CD1c-positive myeloid dendritic cell (primary cell): ENCODE results near the gene DNAJC21.
"Not testable (repeated sequence)": the region's sequence is repeated elsewhere in the genome, so short reads cannot be mapped to it uniquely, and the experiment has no call there.

ENCODE experiments used
- DNase-seq: peaks from one replicate; pipeline ENCODE4 v3.0.0-alpha.2; 2016; ENCODE audit errors: extremely low spot score

Gene DNAJC21

DNA sequence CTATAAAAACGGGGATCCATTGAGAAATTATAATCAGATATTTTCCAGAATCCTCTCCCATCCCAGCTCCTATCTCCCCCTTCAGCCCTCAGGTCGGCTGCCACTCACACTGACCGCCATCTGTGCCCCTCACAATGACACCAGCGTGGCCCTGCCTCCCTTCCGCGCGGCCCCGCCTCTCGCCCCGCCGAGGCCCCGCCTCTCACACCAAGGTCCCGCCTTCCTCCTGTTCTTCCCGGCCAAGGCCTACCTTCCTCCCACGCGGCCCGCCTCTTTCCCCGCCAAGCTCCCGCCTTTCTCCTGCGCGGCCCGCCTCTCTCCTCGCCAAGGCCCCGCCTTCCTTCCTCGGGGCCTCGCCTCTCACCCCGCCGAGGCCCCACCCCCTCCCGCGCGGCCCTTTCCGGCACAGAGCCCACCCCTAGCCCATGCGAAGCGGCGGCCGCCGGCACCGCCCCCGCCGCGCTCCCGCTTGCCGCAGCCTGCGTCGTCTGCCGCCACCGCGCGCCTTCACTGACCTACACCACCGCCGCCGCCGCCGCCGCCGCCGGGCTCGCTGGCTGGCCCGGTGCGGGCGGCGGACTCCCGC is at the start of gene DNAJC21:
DNAJC21 (plus strand) TSS at position 426 of the 586 bp plus-strand sequence. CDS start 261 bp downstream, outside the sequence.
- peak; percentile 98 for DNase-seq

DNA sequence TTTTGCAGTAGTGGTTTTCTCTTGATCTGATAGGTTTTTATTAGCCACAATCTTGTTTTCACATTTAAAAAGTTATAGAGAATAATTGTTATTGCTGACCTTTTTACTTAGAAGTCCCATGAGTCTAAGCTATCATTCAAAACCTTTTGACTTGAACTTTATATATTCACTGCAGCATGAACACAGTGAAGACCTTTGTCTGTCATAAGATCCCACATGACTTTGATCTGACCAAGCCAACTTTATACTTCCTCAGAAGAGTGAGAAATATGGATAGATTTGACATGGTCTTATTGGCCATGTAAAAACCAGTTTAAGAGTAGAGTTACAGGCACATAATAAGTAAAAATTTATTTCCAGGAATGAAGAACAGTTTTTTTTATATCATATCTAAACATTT is 48.1 kb upstream of the DNAJC21 start:
- no peak for DNase-seq

DNA sequence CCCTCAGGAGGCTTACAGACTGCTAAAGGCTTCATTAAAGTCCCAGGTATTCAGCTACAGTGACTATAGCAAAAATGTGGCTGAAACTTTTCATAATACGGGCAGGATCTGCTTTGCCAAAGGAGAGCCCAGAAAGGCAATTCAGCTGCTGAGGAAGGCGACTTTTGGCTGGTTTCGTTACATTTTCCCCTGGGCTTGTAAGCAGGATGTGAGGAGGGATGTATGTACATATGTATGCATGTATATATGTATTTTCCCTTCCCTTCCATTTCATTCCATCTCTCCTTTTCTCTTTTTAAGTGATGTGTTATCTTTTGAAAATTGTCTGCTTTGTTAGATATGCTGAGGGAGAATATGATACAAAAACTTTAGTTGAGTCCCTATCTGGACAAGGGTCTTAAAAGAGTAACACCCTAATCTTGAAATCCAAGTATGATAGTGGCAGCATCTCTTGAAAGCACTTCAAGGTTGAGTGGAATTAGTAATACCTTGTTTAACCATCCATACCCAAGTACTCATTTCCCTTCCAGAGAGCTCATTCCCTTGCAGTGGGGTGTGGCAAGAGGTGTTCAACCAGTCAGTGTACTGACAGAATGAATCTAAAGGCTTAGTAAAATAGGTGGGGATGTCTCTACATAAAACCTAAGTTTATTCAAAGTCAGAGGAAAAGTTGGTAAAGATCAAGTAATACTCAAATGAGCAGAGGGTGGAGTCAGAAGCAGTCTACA is 42.8 kb upstream of the DNAJC21 start:
- no peak for DNase-seq

DNA sequence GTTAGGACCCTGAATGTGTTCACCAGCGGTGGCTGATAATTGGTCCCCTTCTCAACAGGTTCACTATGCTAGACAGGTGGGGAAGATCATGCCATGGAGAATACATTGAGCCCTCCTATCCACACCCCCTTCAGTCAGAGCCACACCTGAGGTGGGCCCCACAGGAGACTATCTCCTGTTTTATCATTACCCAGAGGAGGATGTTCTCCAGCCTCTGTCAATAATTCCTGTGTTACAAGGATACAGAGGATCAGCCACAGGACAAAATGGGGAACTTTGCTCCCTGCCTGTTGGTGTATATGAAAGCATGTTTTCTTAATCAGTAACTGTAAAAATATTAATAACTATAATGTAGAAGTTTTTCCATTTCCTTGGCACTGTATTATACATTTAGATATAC is 40.0 kb upstream of the DNAJC21 start:
- no peak for DNase-seq

DNA sequence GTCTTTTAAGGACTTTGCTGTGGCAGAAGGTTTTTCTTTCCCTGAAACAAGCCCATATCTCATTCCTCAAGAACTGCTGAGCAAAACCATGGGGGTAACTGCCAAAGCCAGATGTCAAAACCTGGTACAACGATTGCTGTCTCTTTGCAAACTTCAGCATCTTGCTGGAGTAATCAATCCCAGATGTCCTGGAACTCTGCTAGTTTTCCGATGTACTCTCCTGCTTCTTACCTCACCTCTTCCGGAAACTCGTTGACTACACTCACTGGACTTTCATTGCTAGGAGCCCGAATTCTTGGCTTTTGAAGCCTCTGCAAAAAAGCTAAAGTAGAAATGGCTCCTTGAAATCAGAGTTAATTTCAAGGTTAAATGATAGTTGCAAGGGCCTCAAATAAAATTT is 37.4 kb upstream of the DNAJC21 start:
- no peak for DNase-seq

DNA sequence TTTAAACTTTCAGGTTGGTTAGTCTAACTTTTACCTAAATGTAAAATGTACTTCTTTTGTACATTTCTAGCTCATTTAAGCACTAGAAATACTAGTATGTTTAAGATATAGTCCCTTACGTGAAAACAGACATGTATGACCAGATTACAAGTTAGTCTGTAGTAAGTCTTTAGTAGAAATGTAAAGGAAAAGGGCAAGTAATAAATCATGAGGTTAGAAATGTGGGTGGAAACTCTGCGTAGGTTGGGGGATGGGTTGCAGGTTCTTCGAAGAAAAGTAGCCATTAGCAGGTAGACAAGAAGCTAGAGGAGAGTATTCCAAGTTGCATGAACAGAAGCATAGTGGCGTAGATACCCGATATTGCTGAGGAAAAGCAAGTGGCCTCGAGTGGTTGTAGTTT is 36.9 kb upstream of the DNAJC21 start:
- DNase-seq = no peak

DNA sequence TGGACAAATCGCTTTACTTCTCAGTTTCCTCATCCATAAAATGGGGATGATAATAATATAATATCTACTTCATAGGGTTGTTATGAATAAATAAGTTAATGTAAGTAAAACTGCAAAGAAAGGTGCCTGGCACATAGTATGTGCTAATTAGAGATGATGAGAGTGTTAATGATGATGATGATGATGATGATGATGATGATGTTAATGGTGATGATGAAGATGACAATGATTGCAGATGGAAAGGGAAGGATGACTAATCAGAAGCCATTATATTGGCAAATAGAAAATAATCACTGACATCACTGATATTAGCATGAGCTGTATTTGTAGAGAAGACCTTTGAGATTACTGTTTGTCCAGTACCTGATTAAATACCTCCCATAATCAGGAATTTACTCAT is 34.6 kb upstream of the DNAJC21 start:
- DNase-seq = no peak

DNA sequence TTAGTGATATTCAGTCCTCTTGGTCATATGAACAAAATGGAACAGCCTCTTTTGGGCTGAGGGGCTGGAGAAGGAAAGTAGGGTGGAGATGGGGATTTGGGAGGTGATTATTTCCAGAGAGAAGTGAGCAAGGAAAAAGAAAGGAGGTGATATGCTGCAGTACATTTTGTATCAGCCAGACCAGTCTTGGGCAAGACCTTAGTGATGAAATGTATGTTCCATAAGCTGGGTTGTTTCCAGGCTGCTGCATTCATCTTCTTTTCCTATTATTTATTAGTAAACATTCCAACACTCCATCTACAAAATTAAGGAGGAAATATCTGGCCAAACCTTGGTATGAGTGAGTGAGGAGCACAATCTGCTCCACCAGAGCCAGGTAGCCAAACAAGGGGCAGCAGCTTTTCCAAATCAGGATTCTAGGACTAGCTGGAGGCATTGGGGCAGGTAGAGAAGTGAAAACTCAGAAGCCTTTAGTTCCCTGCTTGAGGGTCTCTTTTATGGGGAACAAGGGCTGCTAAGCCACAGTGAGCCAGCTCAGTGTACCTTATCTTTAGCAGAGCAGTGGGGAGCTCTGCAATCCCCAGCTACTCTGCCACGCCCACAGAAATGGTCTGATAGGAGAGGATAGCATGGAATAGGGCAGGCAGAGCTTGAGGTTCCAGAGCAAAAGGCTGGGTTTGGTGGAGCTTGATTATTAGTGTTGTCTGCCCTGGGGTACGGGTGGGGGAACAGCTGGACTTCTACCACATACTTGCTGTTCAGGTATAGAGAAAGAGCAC is 33.5 kb upstream of the DNAJC21 start:
- DNase-seq = no peak

DNA sequence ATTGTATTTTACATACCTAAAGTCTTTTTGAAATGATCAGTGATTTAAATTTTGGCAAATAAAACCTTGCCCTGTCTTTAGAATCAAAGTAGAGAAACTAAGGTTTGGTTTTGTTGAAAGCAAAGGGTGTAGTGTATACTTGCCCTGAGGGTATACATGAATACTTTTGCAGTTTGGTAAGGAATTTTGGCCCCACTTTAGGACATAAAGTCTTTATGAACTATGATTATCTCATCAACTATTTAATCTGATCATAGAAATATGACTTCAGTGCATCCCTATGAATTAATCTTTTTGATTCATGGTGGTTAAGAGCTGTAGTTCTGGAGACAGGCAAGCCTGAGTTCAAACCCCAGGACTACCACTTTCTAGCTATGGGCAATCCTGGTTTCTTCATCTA is 31.7 kb upstream of the DNAJC21 start:
- no peak for DNase-seq

DNA sequence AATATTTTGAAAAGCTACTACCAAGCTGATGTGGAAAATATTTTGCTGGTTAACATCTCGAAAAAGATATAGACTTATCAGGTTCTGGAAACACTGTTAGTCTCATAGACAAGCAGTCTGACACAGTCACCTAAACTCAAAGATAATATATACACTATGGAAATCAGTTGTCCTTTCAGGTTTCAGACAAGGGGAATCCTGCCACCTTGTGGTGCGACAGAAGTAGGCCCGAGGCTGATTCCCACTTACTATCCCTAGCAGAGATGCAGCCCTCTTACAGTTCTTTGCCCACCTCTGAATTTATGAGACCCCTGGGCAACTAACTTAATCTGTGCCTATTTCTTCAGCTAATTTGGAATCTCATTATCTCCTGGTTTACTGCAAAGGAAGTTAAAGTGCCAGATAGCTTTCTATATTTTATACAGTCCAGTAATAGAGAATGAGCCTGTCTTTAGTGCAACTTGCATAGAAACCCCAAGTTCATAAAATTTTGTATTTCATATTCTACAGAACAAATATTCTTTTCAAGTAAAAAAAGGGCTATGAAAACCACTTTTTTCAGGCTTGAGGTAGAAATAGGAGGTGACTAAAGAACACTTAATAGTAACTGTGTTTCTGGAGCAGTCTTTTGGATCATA is 31.0 kb upstream of the DNAJC21 start:
- peak; percentile 63 for DNase-seq

DNA sequence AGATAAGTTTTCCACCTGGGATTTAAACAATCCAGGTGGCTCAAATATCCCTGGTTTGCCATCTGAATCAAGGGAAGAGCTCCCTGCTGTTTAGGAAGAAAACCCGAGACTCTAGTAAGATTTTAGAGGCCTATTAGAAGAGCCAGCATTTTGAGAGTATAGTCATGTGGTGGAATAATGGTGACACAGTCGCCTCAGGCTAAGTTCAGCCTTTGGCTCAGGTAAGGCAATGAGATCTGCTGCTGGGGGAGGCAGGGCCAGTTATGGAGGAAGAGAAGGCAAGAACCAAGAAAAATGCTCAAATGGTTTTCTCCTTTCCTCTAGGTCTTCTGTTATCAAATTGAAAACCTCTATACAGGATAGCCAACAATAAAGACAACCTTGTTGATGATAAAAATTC is 30.3 kb upstream of the DNAJC21 start:
- DNase-seq = no peak

DNA sequence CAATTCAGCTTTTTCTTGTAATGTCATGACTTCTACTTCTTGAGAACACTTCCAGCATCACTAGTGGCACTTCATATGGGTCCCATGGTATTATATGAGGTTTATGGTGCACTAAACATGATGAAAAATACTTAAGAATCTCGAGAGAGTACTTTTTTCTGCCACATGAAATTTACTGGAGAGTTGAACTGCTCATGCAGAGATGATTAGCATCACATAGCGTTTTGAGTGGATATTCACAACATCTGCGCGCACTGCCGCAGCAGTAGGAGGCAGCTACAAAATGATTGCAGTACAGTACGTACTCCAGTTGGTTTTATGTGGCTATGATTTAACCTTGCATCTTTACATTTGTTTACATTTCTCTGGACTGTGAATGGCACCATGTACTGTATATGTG is 28.7 kb upstream of the DNAJC21 start:
- DNase-seq = no peak

DNA sequence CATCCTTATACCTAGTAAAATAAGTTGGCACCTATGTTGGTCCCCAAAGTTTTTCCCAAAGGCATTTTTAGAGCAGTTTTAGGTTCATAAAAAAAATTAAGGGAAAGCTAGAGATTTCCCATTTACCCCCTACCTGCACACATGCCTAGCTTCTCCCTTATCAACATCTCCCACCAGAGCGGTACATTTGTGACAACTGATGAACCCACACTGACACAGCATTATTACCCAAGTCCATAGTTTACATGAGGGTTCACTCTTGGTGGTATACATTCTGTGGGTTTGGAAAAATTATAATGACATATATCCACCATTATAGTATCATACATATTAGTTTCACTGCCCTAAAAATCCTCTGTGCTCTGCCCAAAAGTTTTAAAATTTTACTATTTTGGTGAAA is 26.1 kb upstream of the DNAJC21 start:
- no peak for DNase-seq

DNA sequence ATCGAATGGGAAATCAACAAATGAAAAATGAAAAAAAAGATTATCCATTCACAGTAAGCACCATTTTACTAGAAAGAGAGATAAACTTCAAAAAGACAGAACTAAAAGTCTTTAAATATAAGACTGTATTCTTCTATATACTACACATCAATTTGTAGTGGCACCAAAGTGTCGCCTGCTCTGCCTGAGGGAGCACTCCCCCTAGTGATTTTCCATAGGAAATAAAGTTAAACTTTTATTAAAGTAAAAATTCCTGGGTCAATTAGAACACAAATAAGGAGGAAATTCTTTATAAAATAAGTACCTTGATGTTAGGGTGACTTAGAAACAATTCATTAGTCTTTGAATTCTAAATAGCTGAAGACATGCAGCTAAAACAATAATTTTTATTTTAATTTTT is 23.8 kb upstream of the DNAJC21 start:
- DNase-seq = no peak

DNA sequence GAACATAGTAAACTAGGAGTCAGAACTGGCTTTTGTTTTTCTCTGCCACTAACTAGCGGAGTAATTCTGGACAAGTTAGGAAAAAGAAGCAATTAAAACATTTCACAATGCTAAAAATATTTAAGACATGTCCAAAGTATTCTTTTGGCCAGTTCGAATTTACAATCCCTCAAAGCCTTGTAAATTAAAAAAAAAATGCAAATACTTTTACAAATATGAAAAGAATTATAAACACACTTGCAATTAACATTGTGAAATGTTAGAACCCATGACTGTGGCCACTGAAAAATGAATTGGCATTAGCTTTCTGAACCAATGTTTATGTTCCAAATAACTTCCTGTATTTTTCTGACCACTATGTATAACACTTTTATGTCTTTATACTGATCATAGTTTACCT is 16.3 kb upstream of the DNAJC21 start:
- no peak for DNase-seq

DNA sequence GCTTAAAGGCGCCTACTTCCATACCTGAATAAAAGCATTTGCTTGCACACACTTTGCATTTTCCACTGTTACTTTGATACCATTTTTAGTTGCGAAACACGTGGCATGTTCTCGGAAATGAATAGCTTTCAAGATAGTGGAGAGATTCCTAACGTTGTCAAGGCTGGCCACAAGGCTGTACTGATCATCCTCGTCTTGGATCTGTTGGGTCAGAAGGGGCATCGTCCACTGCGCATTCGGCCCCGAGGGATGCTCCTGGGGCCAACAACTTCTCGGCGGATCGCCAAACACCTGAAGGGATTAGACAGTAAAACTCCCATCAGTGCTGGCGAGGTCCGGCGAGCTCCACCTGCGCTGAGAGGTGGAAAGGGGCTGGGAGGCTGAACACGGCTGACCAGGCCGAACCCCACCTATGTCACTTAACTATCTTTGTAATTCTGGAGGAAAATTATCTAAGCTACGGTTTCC is 14.7 kb upstream of the DNAJC21 start:
- peak; percentile 7 for DNase-seq

DNA sequence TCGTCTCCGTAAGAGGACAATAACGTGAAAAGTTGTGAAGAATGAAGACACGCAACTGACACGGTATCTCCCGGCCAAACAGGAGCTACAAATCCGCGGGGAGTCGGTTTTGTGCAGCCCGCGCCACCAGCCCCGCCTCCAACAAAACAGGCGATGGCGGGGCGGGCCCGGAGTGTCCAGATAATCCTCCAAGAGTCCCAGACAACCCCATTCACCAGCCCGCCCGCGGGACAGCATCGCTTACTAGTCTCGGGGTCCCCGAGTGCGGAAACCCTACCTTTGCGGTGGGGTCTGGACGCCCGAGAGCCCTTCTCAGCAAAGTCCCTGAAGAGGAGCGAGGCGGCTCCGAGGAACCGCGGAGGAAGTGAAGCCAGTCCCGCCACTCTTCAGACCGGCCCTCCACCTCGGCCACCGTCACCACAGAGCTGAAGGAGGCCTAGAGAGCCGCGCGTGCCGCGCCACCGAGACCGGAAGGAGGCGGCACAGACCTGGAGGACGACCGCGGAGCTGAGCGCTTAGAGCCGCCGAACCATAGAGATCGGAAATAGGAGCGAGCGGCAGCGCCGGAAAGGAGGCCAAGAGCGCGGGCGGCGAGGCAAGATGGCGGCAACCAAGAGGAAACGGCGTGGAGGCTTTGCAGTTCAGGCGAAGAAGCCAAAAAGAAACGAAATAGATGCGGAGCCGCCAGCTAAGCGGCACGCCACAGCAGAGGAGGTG is 14.1 kb upstream of the DNAJC21 start, which contains the start of the genes BRIX1 and RAD1:
BRIX1 (plus strand) TSS at position 573 of the 717 bp plus-strand sequence; CDS start at position 601, 28 bp downstream.
RAD1 (minus strand) TSS at position 366 of the 717 bp plus-strand sequence. CDS start 612 bp downstream, outside the sequence.
- peak; percentile 97 for DNase-seq

DNA sequence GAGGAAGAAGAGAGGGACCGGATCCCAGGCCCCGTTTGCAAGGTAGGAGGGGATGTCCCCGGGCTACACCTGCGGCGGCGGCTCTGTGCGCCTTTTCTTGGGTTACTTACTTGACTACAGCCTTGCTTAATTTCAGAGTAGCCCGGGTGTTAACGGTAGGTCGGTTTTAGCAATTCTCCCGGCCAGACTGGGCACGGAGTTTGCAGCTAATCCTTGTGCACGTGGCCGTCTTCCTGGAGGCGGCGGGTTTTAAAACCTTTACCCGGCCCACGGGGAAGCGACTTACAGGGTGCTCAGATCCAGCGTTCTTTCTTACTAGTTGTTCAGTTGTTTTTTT is 13.5 kb upstream of the DNAJC21 start:
- no peak for DNase-seq

DNA sequence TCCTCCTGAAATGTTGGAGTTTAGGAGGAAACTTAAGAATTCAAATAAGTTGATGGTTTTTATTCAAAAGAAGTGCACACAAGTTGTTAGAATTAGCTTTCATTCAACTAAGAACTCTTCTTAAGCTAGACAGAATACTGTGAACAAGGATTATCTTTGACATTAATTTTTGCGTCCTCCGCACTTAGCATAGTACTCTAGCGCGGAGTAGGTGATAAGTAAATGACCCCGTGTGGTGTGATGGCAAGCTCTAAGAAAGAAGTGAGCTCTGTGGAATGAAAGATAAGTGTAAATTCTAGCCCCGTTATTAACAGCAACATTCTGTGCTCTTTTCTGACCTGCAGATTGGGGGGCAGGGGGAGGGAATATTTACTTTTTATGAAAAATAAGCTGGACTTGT is 12.8 kb upstream of the DNAJC21 start:
- no peak for DNase-seq

DNA sequence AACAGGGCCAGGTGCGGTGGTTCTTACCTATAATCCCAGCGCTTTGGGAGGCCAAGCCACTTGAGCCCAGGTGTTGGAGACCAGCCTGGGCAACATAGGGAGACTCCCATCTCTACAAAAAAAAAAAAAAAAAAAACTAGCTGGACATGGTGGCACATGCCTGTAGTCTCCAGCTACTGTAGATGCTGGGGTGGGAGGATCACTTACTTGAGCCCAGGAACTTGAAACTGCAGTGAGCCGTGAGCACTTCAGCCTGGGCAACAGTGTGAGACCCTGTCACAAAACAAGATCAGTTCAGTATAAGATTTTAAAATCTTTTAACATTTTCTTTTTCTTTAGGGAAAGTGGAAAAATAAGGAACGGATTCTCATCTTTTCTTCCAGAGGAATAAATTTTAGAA is 11.3 kb upstream of the DNAJC21 start:
- no peak for DNase-seq

DNA sequence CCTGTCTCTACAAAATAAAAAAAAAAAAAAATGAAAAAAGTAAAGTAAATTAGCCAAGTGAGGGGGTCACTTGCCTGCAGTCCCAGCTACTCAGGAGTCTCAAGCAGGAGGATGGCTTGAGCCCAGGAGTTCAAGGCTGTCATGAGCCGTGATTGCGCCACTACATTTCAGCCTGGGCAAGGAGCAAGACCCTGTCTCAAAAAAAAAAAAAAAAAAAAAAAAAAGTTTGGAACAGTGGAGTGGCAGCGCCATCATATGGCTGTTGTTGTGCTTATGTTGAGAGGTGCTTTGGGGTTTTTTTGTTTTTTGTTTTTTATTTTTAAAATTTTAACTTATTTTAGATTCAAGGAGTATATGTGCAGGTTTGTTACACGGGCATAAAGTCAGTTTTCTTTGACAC is 10.3 kb upstream of the DNAJC21 start:
- no peak for DNase-seq

DNA sequence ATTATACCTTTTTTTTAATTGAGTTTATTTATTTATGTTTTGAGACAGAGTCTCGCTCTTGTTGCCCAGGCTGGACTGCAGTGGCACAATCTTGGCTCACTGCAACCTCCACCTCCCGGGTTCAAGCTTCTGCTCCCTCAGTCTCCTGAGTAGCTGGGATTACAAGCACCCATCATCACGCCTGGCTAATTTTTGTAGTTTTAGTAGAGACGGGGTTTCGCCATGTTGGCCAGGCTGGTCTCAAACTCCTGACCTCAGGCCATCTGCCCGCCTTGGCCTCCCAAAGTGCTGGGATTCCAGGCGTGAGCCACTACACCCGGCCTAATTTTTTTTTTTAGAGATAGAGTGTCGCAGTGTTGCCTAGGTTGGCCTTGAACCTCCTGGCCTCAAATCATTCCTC is 6.1 kb upstream of the DNAJC21 start:
- not testable (repeated sequence) for DNase-seq
